IPS DF 6.9 (cell line): ENCODE measurements around the gene PREP.
"Not testable (repeated sequence)": the region's sequence is repeated elsewhere in the genome, so short reads cannot be mapped to it uniquely, and the experiment has no call there.

Experiments used
- DNase-seq: peaks from one replicate; pipeline ENCODE4 v3.0.0-alpha.2; 2013; ENCODE audit warnings: low read depth, low spot score
- H3K27ac ChIP-seq: one replicate; pipeline ENCODE4 v1.5.1; 2013; ENCODE audit warnings: low read length, control low read depth
- H3K27me3 ChIP-seq: 2 replicates; pipeline ENCODE4 v1.6.1; 2013; ENCODE audit warnings: mild to moderate bottlenecking, low read length; ENCODE audit not compliant: control insufficient read depth, insufficient read depth
- H3K36me3 ChIP-seq: 2 replicates; pipeline ENCODE4 v1.6.1; 2013; ENCODE audit warnings: low read length; ENCODE audit not compliant: control insufficient read depth, insufficient read depth
- H3K4me1 ChIP-seq: 2 replicates; pipeline ENCODE4 v1.6.1; 2013; ENCODE audit warnings: low read length; ENCODE audit not compliant: control insufficient read depth, insufficient read depth
- H3K4me3 ChIP-seq: 2 replicates; pipeline ENCODE4 v1.5.1; 2013; ENCODE audit warnings: mild to moderate bottlenecking, low read length
- H3K9me3 ChIP-seq: 2 replicates; pipeline ENCODE4 v1.6.1; 2013; ENCODE audit warnings: low read length, inconsistent platforms; ENCODE audit not compliant: control insufficient read depth, insufficient read depth
- whole genome bisulfite sequencing: extraction: QIAGEN DNeasy Blood & Tissue Kit; methylation state at CpG from one replicate; pipeline ENCODE4 v1.1.7; 2013; ENCODE audit warnings: mixed read lengths, missing lambda C conversion rate; ENCODE audit not compliant: insufficient read length, insufficient coverage; 5-methylcytosine and 5-hydroxymethylcytosine counted together

The PREP gene

GRCh38 chr6:105346052-105346451 is 56.8 kb downstream of the PREP start:
- H3K9me3 ChIP-seq: no peaks in the 10 kb centered on the region
- no peaks in the 10 kb centered on the region for H3K36me3 ChIP-seq
- no CpG with 5 or more reads among the region's 3 CpGs for WGBS
- DNase-seq: no peak
- no peaks in the 10 kb centered on the region for H3K4me1 ChIP-seq
- H3K4me3 ChIP-seq: no peak overlapping the region
- no peaks in the 10 kb centered on the region for H3K27me3 ChIP-seq
- H3K27ac ChIP-seq: no peak overlapping the region

GRCh38 chr6:105345506-105345905 is 57.4 kb downstream of the PREP start:
- no peaks in the 10 kb centered on the region for H3K9me3 ChIP-seq
- H3K36me3 ChIP-seq: no peaks in the 10 kb centered on the region
- no peaks in the 10 kb centered on the region for H3K4me1 ChIP-seq
- WGBS: no CpG with 5 or more reads among the region's 4 CpGs
- H3K27me3 ChIP-seq: no peaks in the 10 kb centered on the region
- no peak for DNase-seq
- H3K27ac ChIP-seq: no peak overlapping the region
- no peak overlapping the region for H3K4me3 ChIP-seq

- Histone ChIP-seq H3K9me3 (no peaks in the 10 kb centered on the region), H3K4me1 (no peaks in the 10 kb centered on the region), H3K4me3 (no peak overlapping the region), H3K27ac (no peak overlapping the region), H3K36me3 (no peaks in the 10 kb centered on the region), H3K27me3 (no peaks in the 10 kb centered on the region)
- no peak for DNase-seq
- no CpG with 5 or more reads among the region's 2 CpGs for WGBS
These were observed 58.0 kb downstream of the PREP start for GRCh38 chr6:105344881-105345370.

- H3K4me1 ChIP-seq, H3K4me3 ChIP-seq, H3K36me3 ChIP-seq, H3K27me3 ChIP-seq, H3K27ac ChIP-seq, H3K9me3 ChIP-seq, DNase-seq: not testable (repeated sequence)
- WGBS: no CpG with 5 or more reads among the region's 21 CpGs
These were observed 64.4 kb downstream of the PREP start for GRCh38 chr6:105338350-105338983.

GRCh38 chr6:105336986-105337385 is 65.9 kb downstream of the PREP start:
- no peaks in the 10 kb centered on the region for H3K36me3 ChIP-seq
- no peak for DNase-seq
- H3K4me3 ChIP-seq: no peak overlapping the region
- no peak overlapping the region for H3K27ac ChIP-seq
- H3K27me3 ChIP-seq: no peaks in the 10 kb centered on the region
- H3K9me3 ChIP-seq: no peaks in the 10 kb centered on the region
- WGBS: no CpG with 5 or more reads among the region's 2 CpGs
- no peaks in the 10 kb centered on the region for H3K4me1 ChIP-seq

GRCh38 chr6:105332576-105332975 is 70.3 kb downstream of the PREP start:
- H3K9me3 ChIP-seq: no peaks in the 10 kb centered on the region
- H3K4me3 ChIP-seq: no peak overlapping the region
- H3K4me1 ChIP-seq: no peaks in the 10 kb centered on the region
- no peak for DNase-seq
- no peaks in the 10 kb centered on the region for H3K27me3 ChIP-seq
- WGBS: no CpG with 5 or more reads among the region's 4 CpGs
- H3K36me3 ChIP-seq: no peaks in the 10 kb centered on the region
- no peak overlapping the region for H3K27ac ChIP-seq

- Histone ChIP-seq H3K36me3 (no peaks in the 10 kb centered on the region), H3K9me3 (no peaks in the 10 kb centered on the region), H3K27me3 (no peaks in the 10 kb centered on the region), H3K27ac (no peak overlapping the region), H3K4me3 (no peak overlapping the region), H3K4me1 (no peaks in the 10 kb centered on the region)
- DNase-seq: no peak
- no CpG with 5 or more reads among the region's 4 CpGs for WGBS
These were observed 71.0 kb downstream of the PREP start for GRCh38 chr6:105331927-105332326.

GRCh38 chr6:105330913-105331312 is 72.0 kb downstream of the PREP start:
- WGBS: no CpG with 5 or more reads among the region's 2 CpGs
- Histone ChIP-seq H3K27me3 (no peaks in the 10 kb centered on the region), H3K4me3 (no peak overlapping the region), H3K27ac (no peak overlapping the region), H3K36me3 (no peaks in the 10 kb centered on the region), H3K9me3 (no peaks in the 10 kb centered on the region), H3K4me1 (no peaks in the 10 kb centered on the region)
- no peak for DNase-seq

- WGBS: no CpG with 5 or more reads among the region's 3 CpGs
- Histone ChIP-seq H3K27ac (no peak overlapping the region), H3K4me1 (no peaks in the 10 kb centered on the region), H3K9me3 (no peaks in the 10 kb centered on the region), H3K36me3 (no peaks in the 10 kb centered on the region), H3K4me3 (no peak overlapping the region), H3K27me3 (no peaks in the 10 kb centered on the region)
- DNase-seq: no peak
These were observed 72.5 kb downstream of the PREP start for GRCh38 chr6:105330364-105330763.

- WGBS: no CpG with 5 or more reads among the region's 9 CpGs
- H3K27ac ChIP-seq: no peak overlapping the region
- no peaks in the 10 kb centered on the region for H3K4me1 ChIP-seq
These were observed 75.8 kb downstream of the PREP start for GRCh38 chr6:105326833-105327770.

More at GRCh38 chr6:105326833-105327770, 75.8 kb downstream of the PREP start:
- no peak for DNase-seq
- Histone ChIP-seq H3K36me3 (no peaks in the 10 kb centered on the region; the same call in 1 of the 2 replicates), H3K9me3 (no peaks in the 10 kb centered on the region), H3K27me3 (no peaks in the 10 kb centered on the region), H3K4me3 (no peak overlapping the region)
